GOT3 (cell line): ENCODE data around the gene CCDC175.
A peak's percentile ranks its signal among the peaks of the same experiment; 100 is the strongest.

ENCODE experiments used
- DNase-seq: peaks from one replicate; lab custom pipeline; 2025; ENCODE audit warnings: mixed read lengths; lab: John Stamatoyannopoulos, UW

CCDC175 gene

GRCh38 chr14:59576332-59577294, at the start of gene CCDC175:
Gene CCDC175, minus strand, starts transcription at chr14:59576812. Its CDS starts 37 bp downstream, at chr14:59576775.
- peak; percentile 14 for DNase-seq

GRCh38 chr14:59622631-59623030, 46.0 kb upstream of the CCDC175 start:
- no peak for DNase-seq

GRCh38 chr14:59619061-59619460, 42.4 kb upstream of the CCDC175 start:
- no peak for DNase-seq

- DNase-seq = no peak
Observed at GRCh38 chr14:59601056-59601455, 24.4 kb upstream of the CCDC175 start.

GRCh38 chr14:59600211-59600945, 23.8 kb upstream of the CCDC175 start:
- DNase-seq = no peak

- no peak for DNase-seq
Observed at GRCh38 chr14:59595071-59595470, 18.5 kb upstream of the CCDC175 start.

GRCh38 chr14:59591641-59592370, 15.2 kb upstream of the CCDC175 start:
- no peak for DNase-seq

GRCh38 chr14:59588101-59588500, 11.5 kb upstream of the CCDC175 start:
- DNase-seq = no peak

- no peak for DNase-seq
Observed at GRCh38 chr14:59585891-59586554, 9.4 kb upstream of the CCDC175 start.

- no peak for DNase-seq
Observed at GRCh38 chr14:59583755-59584154, 7.1 kb upstream of the CCDC175 start.

- no peak for DNase-seq
Observed at GRCh38 chr14:59582845-59583509, 6.4 kb upstream of the CCDC175 start.

- DNase-seq = no peak
Observed at GRCh38 chr14:59582161-59582560, 5.5 kb upstream of the CCDC175 start.

- no peak for DNase-seq
Observed at GRCh38 chr14:59580911-59581310, 4.3 kb upstream of the CCDC175 start.

GRCh38 chr14:59570122-59570521, 6.5 kb downstream of the CCDC175 start:
- DNase-seq = no peak

- DNase-seq = no peak
Observed at GRCh38 chr14:59566725-59567124, 9.9 kb downstream of the CCDC175 start.

- no peak for DNase-seq
Observed at GRCh38 chr14:59566296-59566695, 10.3 kb downstream of the CCDC175 start.

- no peak for DNase-seq
Observed at GRCh38 chr14:59565087-59565486, 11.5 kb downstream of the CCDC175 start.

- DNase-seq = no peak
Observed at GRCh38 chr14:59564366-59564765, 12.2 kb downstream of the CCDC175 start.

GRCh38 chr14:59547310-59547709, 29.3 kb downstream of the CCDC175 start:
- DNase-seq = no peak

GRCh38 chr14:59543873-59544272, 32.7 kb downstream of the CCDC175 start:
- DNase-seq = no peak

GRCh38 chr14:59541731-59542130, 34.9 kb downstream of the CCDC175 start:
- DNase-seq = no peak
